ENCODE measurements around the gene WWC2. TPM values are rescaled to one million over a fixed set of nuclear protein-coding genes. Genes with fewer than 3 reads are reported as not detected.

The WWC2 gene
- total RNA-seq, 1 experiment from 2014 or later = 42.5 TPM

DNA sequence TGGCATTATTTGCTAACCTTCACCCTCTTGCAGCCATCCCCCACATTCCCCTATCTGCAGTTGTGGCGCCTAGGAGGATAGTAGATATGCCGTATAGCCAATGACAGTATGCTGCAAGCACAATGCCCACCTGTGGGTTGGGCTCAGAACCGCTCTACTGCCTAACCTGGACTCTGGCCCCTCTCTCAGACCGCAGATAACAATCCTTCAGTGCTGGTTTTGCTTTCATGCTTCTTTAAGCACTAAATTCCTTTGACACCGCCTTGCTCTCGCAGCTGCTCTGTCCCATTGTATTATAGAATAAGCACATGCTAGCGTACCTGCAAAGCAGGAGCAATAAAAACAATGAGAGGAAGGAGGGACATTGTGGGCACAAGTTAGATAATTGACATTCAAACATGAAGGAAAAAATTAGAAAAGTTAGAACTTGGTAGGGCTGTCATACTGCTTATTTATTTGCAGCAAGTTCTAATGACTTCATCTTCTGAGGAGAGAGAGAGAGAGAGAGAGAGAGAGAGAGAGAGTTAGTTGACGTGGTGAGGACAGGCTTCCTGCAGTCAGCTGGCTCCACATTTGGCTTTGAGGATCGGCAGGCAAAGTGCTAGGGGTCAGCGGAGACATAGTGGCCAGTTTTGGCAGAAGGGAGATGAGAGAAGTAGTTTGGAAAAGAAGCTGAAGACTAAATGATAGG lies 55.8 kb downstream of the WWC2 start:
- Histone ChIP-seq H3K36me3 (no peaks in the 10 kb centered on the region), H3K27ac (no peak overlapping the region)

DNA sequence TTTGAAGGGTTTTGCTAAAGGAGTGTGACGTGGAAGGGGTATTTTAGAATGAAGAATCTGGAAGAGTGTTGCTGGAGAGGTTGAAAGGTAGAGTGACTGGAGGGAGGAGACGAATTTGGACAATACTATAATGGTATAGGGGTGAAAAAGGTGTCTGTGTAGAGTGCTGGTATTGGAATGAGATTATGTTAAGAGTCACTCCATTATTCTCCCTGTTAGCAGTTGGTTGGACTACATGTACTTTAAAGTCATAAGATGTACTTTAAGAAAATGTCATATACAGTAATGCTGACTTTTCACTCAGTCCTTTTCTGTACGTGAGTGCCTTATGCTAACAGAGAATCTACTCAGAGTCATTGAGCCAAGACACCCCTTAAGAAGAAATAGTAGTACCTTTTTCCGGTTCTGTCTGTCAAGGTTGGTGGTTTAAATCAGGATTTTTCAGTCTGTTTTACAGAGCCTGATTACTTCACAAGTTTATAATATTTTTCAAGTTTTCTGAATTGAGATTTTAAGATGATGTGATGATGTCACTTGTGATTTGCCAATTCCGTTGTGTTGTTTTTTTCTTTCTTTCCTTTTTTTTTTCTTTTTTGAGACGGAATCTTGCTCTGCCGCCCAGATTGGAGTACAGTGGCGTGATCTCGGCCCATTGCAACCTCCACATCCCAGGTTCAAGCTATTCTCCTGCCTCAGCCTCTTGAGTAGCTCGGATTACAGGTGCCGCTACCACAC lies 56.6 kb downstream of the WWC2 start:
- Histone ChIP-seq H3K27me3 (replicated peaks) (no peaks in the 10 kb centered on the region), H3K4me1 (replicated peaks) (peaks cover 16% of the 10 kb centered on the region), H3K4me3 (no peak overlapping the region), H3K9me3 (replicated peaks) (no peaks in the 10 kb centered on the region), H3K36me3 (no peaks in the 10 kb centered on the region), H3K27ac (no peak overlapping the region)
- DNase-seq (ENCODE audit: low read depth in 1 of 2, low spot score in 2 of 2) = no peak

More for the DNA sequence above, 55.8 kb downstream of the WWC2 start:
- no peaks in the 10 kb centered on the region for H3K9me3 ChIP-seq (replicated peaks)
- H3K4me3 ChIP-seq = no peak overlapping the region
- H3K4me1 ChIP-seq (replicated peaks) = peaks cover 14% of the 10 kb centered on the region
- DNase-seq (ENCODE audit: low read depth in 1 of 2, low spot score in 2 of 2) = no peak
- H3K27me3 ChIP-seq (replicated peaks) = no peaks in the 10 kb centered on the region

DNA sequence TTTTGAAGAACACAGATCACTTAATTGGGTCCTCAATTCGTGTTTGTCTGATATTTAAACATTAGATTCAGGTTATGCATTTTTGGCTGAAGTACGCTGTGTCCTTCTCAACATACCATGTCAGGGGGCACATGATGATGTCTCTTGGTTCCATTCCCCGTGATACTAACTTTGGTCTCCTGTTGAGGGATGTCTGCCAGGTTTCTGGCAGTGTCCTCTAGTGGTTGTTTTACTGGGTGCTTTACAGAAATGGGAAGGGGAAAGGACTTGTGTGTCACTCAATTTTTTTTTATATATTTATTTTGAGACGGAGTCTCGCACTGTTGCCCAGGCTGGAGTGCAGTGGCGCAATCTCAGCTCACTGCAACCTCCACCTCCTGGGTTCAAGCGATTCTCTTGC lies 58.2 kb downstream of the WWC2 start:
- no peak for DNase-seq (ENCODE audit: low read depth in 1 of 2, low spot score in 2 of 2)
- Histone ChIP-seq H3K27me3 (replicated peaks) (no peaks in the 10 kb centered on the region), H3K27ac (no peak overlapping the region), H3K36me3 (0 out of 2 replicates have a peak, but pooled peaks cover 3% of the 10 kb centered on the region), H3K4me3 (no peak overlapping the region), H3K9me3 (replicated peaks) (no peaks in the 10 kb centered on the region), H3K4me1 (replicated peaks) (peaks cover 18% of the 10 kb centered on the region)

DNA sequence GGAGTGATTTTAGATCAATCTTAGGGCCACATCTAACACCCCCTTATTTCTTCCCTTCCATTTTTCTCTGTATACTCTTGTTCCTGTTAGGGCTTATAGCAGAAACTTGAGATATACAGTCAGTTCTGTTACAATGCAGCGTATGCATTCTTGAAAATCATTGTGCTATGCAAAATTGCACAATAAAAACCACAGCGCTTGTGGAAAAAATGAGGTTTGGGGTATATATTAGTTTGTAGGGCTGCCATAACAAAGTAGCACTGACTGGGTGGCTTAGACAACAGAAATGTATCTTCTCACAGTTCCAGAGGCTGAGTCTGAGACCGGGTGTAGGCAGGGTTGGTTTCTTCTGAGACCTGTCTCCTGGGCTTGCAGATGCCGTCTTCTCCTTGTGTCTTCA lies 59.0 kb downstream of the WWC2 start:
- Histone ChIP-seq H3K4me1 (replicated peaks) (peaks cover 21% of the 10 kb centered on the region), H3K9me3 (replicated peaks) (no peaks in the 10 kb centered on the region), H3K36me3 (0 out of 2 replicates have a peak, but pooled peaks cover 3% of the 10 kb centered on the region), H3K27me3 (replicated peaks) (no peaks in the 10 kb centered on the region), H3K27ac (no peak overlapping the region), H3K4me3 (no peak overlapping the region)
- no peak for DNase-seq (ENCODE audit: low read depth in 1 of 2, low spot score in 2 of 2)

DNA sequence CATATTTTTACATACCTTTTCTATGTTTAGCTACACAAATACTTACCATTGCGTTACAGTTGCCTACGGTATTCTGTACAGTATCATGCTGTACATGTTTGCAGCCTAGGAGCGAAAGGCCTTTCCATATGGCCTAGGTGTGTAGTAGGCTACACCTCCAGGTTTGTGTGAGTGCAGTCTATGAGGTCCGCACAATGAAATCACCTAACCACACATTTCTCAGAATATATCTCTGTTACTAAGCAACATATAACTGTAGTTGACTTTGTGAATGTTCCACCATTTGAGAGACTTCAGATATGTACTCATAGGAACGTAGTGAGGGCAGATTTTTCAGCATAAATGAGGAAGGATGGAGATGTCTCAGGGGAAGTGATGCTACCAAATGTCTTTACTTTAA lies 62.6 kb downstream of the WWC2 start:
- Histone ChIP-seq H3K4me1 (replicated peaks) (peaks cover 42% of the 10 kb centered on the region), H3K27ac (no peak overlapping the region), H3K27me3 (replicated peaks) (no peaks in the 10 kb centered on the region), H3K4me3 (no peak overlapping the region), H3K36me3 (0 out of 2 replicates have a peak, but pooled peaks cover 7% of the 10 kb centered on the region), H3K9me3 (replicated peaks) (no peaks in the 10 kb centered on the region)
- DNase-seq (ENCODE audit: low read depth in 1 of 2, low spot score in 2 of 2) = no peak

DNA sequence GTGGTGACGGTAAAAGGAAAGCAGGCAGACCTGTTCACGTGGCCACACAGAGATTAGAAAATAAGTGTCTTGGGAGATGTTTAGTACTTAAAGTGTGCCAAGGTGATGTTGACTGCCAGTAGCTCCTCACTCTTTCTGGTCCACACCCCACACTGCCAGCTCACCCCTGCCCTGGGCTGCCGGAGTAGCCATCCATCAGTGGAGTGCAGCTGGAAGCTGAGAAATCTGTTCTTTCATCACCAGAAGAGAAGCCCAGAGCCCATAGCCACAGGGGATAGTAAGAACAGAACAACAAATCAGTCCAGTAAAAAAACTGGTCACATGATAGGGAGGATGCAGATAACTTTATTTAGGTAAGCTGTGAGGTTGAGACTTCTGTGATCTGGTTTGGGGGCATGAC lies 64.1 kb downstream of the WWC2 start:
- no peak for DNase-seq (ENCODE audit: low read depth in 1 of 2, low spot score in 2 of 2)
- Histone ChIP-seq H3K27me3 (replicated peaks) (no peaks in the 10 kb centered on the region), H3K4me1 (replicated peaks) (peaks cover 45% of the 10 kb centered on the region), H3K27ac (no peak overlapping the region), H3K9me3 (replicated peaks) (no peaks in the 10 kb centered on the region), H3K36me3 (0 out of 2 replicates have a peak, but pooled peaks cover 7% of the 10 kb centered on the region), H3K4me3 (no peak overlapping the region)

DNA sequence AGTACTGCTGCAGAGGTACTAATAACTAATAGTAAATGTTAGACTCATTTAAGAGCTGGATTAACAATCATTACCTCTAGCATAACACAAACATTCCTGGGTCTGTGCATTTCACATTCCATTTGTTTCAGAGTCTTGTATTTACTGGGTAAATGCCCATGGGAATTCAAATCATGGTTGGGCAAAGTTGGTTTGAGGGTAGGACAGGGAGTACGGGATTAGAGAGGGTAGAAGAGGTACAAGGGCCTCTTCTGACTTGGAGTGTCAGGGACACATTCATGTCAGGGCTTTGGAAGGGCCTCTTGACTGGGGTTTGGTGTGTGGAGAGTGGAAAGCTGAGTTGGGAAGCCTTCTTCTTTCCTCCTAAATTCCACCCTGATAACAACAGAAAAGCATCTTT lies 65.9 kb downstream of the WWC2 start:
- H3K27me3 ChIP-seq (replicated peaks) = no peaks in the 10 kb centered on the region
- H3K27ac ChIP-seq = peak overlapping the region; percentile 44
- peaks cover 38% of the 10 kb centered on the region for H3K4me1 ChIP-seq (replicated peaks)
- no peak for DNase-seq (ENCODE audit: low read depth in 1 of 2, low spot score in 2 of 2)
- no peak overlapping the region for H3K4me3 ChIP-seq
- H3K9me3 ChIP-seq (replicated peaks) = no peaks in the 10 kb centered on the region
- 0 out of 2 replicates have a peak, but pooled peaks cover 7% of the 10 kb centered on the region for H3K36me3 ChIP-seq

DNA sequence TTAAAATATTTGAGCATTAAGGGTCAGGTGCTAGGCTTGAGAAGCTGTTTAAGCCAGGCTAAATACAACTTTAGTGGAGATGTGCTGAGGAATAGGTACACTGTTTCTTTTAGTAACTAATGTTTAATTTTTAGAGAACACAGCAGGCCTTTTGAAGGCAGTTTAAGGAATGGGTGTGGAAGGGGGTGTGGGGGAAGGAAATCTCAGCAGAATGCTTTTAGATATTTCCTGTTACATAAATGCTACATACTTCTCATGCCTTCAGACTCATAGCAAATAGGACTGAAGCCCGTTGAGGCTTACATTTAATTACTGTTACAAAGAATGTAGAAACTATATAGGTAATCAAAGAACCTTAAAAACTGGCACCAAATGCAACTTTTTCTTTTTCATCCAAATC lies 66.3 kb downstream of the WWC2 start:
- 0 out of 2 replicates have a peak, but pooled peaks cover 7% of the 10 kb centered on the region for H3K36me3 ChIP-seq
- peaks cover 41% of the 10 kb centered on the region for H3K4me1 ChIP-seq (replicated peaks)
- no peaks in the 10 kb centered on the region for H3K9me3 ChIP-seq (replicated peaks)
- H3K4me3 ChIP-seq = no peak overlapping the region
- no peaks in the 10 kb centered on the region for H3K27me3 ChIP-seq (replicated peaks)
- H3K27ac ChIP-seq = peak overlapping the region; percentile 44
- peak in 1 of 2 experiments; percentile 62 for DNase-seq (ENCODE audit: low read depth in 1 of 2, low spot score in 2 of 2)

DNA sequence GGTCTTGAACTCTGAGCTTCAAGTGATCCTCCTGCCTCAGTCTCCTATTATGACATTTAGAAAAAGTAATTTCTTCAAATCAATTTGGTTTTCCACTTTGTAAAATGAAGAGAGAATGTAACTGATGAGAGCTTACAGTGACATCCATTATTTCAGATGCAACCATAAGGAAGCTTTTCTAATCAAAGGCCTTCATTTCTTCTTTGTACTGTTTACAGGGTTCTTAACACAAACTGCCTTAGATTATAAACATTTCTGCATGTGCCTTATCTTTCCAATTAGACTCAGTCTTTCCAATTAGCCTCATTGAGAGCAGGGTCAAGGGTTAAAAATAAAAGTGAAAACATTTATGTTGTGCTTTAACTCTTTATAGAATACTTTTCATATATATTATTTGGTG lies 71.8 kb downstream of the WWC2 start:
- Histone ChIP-seq H3K36me3 (no peaks in the 10 kb centered on the region), H3K4me1 (replicated peaks) (peaks cover 57% of the 10 kb centered on the region), H3K27ac (no peak overlapping the region), H3K27me3 (replicated peaks) (no peaks in the 10 kb centered on the region), H3K4me3 (no peak overlapping the region), H3K9me3 (replicated peaks) (no peaks in the 10 kb centered on the region)
- DNase-seq (ENCODE audit: low read depth in 1 of 2, low spot score in 2 of 2) = no peak

DNA sequence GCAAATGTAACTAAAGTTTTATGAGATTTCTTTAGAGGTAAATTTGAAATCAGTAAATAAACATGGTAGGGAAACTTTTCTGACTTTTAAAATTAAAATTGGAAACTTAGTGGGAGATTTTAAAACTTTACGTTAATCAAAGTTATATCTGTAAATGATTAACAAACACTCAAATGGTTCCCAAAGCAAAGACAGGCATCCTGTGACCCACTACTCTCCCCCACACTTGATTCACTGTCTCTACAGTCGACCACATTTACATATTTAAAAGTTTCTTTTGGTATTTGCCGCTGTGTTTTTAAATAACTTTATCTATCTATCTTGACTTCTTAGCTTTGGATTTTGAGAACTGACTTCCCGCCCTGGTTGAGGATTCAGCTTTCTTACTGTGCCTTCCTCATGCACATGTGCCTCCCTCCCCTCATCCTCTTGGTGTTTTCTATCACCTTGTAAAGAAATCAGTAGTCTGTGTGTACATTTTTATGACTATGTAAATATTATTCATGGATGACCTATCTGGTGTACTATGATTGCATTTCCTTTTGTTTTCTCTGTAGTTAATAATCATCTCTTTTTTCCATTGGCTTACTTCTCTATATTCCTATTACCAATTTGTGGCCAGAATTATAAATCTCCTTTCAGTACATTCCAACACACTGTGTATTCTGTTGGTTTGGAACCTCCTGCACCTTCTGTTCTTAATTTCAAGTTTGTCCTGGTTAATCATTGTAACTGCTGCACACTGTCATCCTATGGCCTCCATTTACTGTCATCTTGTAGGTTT lies 72.6 kb downstream of the WWC2 start:
- no peak for DNase-seq (ENCODE audit: low read depth in 1 of 2, low spot score in 2 of 2)
- Histone ChIP-seq H3K9me3 (replicated peaks) (no peaks in the 10 kb centered on the region), H3K27ac (no peak overlapping the region), H3K36me3 (no peaks in the 10 kb centered on the region), H3K4me3 (no peak overlapping the region), H3K4me1 (replicated peaks) (peaks cover 57% of the 10 kb centered on the region), H3K27me3 (replicated peaks) (no peaks in the 10 kb centered on the region)

DNA sequence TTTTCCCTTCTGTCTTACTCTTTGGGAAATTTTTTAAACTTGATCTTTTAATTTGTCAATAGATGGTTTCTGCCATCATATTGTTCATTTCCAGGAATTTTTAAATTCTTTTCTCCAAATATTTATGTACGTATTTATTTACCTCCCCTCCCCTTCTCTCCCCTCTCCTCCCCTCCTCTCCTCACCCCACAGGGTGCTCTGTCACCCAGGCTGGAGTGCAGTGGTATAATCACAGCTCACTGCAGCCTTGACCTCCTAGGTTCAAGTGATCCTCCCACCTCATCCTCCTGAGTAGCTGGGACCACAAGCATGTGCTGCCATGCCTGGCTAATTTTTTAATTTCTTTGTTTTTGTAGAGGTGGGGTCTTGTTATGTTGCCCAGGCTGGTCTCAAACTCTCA lies 73.8 kb downstream of the WWC2 start:
- Histone ChIP-seq H3K9me3 (replicated peaks) (no peaks in the 10 kb centered on the region), H3K4me1 (replicated peaks) (peaks cover 59% of the 10 kb centered on the region), H3K4me3 (no peak overlapping the region; the same call in 1 of the 2 replicates), H3K36me3 (0 out of 2 replicates have a peak, but pooled peaks cover 3% of the 10 kb centered on the region), H3K27me3 (replicated peaks) (no peaks in the 10 kb centered on the region), H3K27ac (peak overlapping the region; percentile 60)
- DNase-seq (ENCODE audit: low read depth in 1 of 2, low spot score in 2 of 2) = no peak

DNA sequence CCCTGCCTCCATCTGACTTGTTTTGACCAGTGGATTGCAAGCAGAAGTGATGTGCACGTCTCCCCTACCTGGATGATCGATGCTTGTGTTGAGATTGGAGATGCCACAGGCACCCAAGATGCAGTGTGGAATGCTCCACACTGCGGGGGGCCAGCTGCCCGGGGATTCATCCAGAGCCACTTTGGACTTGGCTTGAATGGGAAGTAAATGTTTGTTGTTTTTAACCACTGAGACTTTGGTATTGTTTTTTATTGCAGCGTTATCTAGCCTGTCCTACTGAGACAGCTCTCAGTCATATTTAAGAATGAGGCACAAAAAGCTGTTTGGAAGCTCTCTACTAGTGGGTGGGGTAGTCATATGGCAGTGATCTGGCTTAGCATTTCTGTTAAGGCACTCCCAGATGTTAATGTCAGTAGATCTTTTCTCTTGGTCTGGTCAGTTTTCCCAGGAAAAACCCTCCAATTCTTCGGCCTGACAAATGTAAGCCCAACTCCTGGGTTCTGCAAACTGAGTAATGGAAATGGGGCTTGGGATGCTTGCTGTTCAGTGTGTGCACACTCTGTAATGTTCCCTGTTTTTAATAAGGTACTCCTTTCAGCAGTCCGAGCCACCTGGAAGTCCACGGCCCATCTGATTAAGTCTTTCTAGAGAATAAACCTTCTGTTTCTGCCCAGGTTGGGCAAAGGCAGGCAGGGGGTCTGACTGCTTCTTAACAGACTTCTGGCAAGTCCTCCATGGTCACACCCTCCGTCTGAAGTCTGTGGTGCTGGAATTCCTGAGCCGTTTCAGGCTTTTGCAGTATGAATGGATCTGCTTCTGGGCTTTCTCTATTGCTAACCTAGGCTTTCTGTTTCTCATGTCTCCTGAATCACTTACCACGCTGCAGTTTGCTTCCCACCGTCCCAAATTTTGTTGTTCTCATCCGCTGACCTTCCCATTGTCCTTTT lies 74.8 kb downstream of the WWC2 start:
- H3K4me1 ChIP-seq (replicated peaks) = peaks cover 59% of the 10 kb centered on the region
- peak overlapping the region; percentile 60 for H3K27ac ChIP-seq
- no peaks in the 10 kb centered on the region for H3K27me3 ChIP-seq (replicated peaks)
- peak; percentile 75 to 84 for DNase-seq (ENCODE audit: low read depth in 1 of 2, low spot score in 2 of 2)
- 0 out of 2 replicates have a peak, but pooled peaks cover 3% of the 10 kb centered on the region for H3K36me3 ChIP-seq
- no peaks in the 10 kb centered on the region for H3K9me3 ChIP-seq (replicated peaks)
- H3K4me3 ChIP-seq = peak overlapping the region; percentile 23
